K562 (cell line): ENCODE data around the gene GSTM1. TPM values are rescaled to one million over a fixed set of nuclear protein-coding genes. Genes with fewer than 3 reads are reported as not detected.

Experiments used
- ELF4 ChIP-seq: fragments of 450-650 bp; formaldehyde crosslinking; IDR thresholded peaks from 2 replicates; pipeline ENCODE4 v1.4.0; 2022; ENCODE audit warnings: missing genetic modification characterization
- ETS2 ChIP-seq: IDR thresholded peaks from 2 replicates; pipeline ENCODE4 v1.6.1; 2016; ENCODE audit warnings: borderline replicate concordance, missing genetic modification characterization, mild to moderate bottlenecking, moderate library complexity, missing compliant biosample characterization; ENCODE audit not compliant: poor library complexity, severe bottlenecking
- GTF2B ChIP-seq: IDR thresholded peaks from 2 replicates; pipeline ENCODE4 v1.6.1; 2011; ENCODE audit not compliant: insufficient read length; ENCODE audit errors: extremely low read depth
- HLTF ChIP-seq: fragments of 450-650 bp; IDR thresholded peaks from 2 replicates; pipeline ENCODE4 v1.6.1; 2016
- LARP7 ChIP-seq: fragments of 450-650 bp; IDR thresholded peaks from 2 replicates; pipeline ENCODE4 v1.6.1; 2016
- MLLT1 ChIP-seq, 2 experiments: fragments of 450-650 bp; IDR thresholded peaks; 2 replicates each; pipeline ENCODE4 v1.6.1; 2016
- NCOA1 ChIP-seq: fragments of 450-650 bp; IDR thresholded peaks from 2 replicates; pipeline ENCODE4 v1.6.1; 2016; ENCODE audit warnings: low read depth
- NFIX ChIP-seq: fragments of 250-450 bp; sonication (Bioruptor Pico); IDR thresholded peaks from 2 replicates; pipeline ENCODE4 v1.4.0; 2020; ENCODE audit warnings: low read depth, mild to moderate bottlenecking, moderate library complexity
- RHOXF2B ChIP-seq: fragments of 250-450 bp; sonication (Bioruptor Pico); conservative IDR thresholded peaks from 2 replicates; pipeline ENCODE4 v1.5.1; 2021
- SMAD4 ChIP-seq: fragments of 250-450 bp; sonication (Bioruptor Pico); conservative IDR thresholded peaks from 2 replicates; pipeline ENCODE4 v1.8.0; 2021; ENCODE audit warnings: inconsistent platforms, mild to moderate bottlenecking, moderate library complexity
- SMARCA5 ChIP-seq: fragments of 450-650 bp; IDR thresholded peaks from 2 replicates; pipeline ENCODE4 v1.6.1; 2016
- STAT5A ChIP-seq: IDR thresholded peaks from 2 replicates; pipeline ENCODE4 v1.6.1; 2012; ENCODE audit warnings: low read length, inconsistent platforms, borderline replicate concordance
- TEAD4 ChIP-seq, 2 experiments: sonication (generic) in 1 of 2; formaldehyde crosslinking in 1 of 2; IDR thresholded peaks; 2 replicates each; pipeline versions ENCODE4 v1.6.1 to v1.8.0; 2012 to 2022; ENCODE audit warnings: borderline replicate concordance in 1 of 2, inconsistent platforms in 1 of 2, low read length in 1 of 2, mild to moderate bottlenecking in 1 of 2, missing genetic modification reagents in 1 of 2
- THAP12 ChIP-seq: fragments of 250-450 bp; sonication (Bioruptor Pico); IDR thresholded peaks from 2 replicates; pipeline ENCODE4 v1.9.0; 2021; ENCODE audit warnings: mild to moderate bottlenecking, inconsistent platforms
- THRAP3 ChIP-seq: fragments of 450-650 bp; IDR thresholded peaks from 2 replicates; pipeline ENCODE4 v1.6.1; 2016; ENCODE audit warnings: mild to moderate bottlenecking, inconsistent platforms, borderline replicate concordance
- ZBTB5 ChIP-seq: fragments of 450-650 bp; IDR thresholded peaks from 2 replicates; pipeline ENCODE4 v1.6.1; 2017; ENCODE audit warnings: antibody characterized with exemption
- ZNF277 ChIP-seq: fragments of 250-450 bp; sonication (Bioruptor Pico); IDR thresholded peaks from 2 replicates; pipeline ENCODE4 v1.8.0; 2022; ENCODE audit warnings: inconsistent platforms, mild to moderate bottlenecking, moderate library complexity, borderline replicate concordance
- ZNF695 ChIP-seq: fragments of 450-650 bp; formaldehyde crosslinking; IDR thresholded peaks from 2 replicates; pipeline ENCODE4 v1.4.0; 2020; ENCODE audit warnings: mild to moderate bottlenecking, moderate library complexity
- ZNF778 ChIP-seq: fragments of 450-650 bp; formaldehyde crosslinking; IDR thresholded peaks from 2 replicates; pipeline ENCODE4 v1.4.0; 2020; ENCODE audit warnings: mild to moderate bottlenecking, moderate library complexity
- polyA plus RNA-seq, 8 experiments: library from polyadenylated mRNA; depleted of rRNA in 4 of 8; stranded (reverse) in 5 of 8; unstranded in 3 of 8; fragments of >200 nt; fragmentation: Nextera tagmentation in 2 of 8; fragmentation: Illumina TruSeq in 1 of 8; extraction: Ambion mirVana in 2 of 8; extraction: Trizol in 1 of 8; gene quantifications; 2 replicates each; pipeline versions ENCODE4 v1.2.1 to v1.2.3, GENCODE V29; 2011 to 2014; ENCODE audit warnings: inconsistent platforms in 1 of 8, missing spikeins in 1 of 8
- total RNA-seq, 7 experiments: library from RNA; depleted of rRNA in 6 of 7; stranded (reverse); fragments of >200 nt in 6 of 7; fragmentation: Illumina TruSeq in 2 of 7; extraction: Trizol in 2 of 7; gene quantifications; 2 replicates each; pipeline versions ENCODE4 v1.2.1 to v1.2.3, GENCODE V29; 2011 to 2021; ENCODE audit warnings: low replicate concordance in 1 of 7

GSTM1 gene
- total and polyA plus RNA-seq, 9 of the 15 experiments (the other 6 are each of a cell fraction or from before 2014, with no cell fraction given): not detected

- TF ChIP-seq THRAP3 (no peak), NCOA1 (no peak), ETS2 (tag) (no peak), SMARCA5 (no peak), SMAD4 (CRISPR knock-in tag) (0 out of 2 replicates have a peak, but pooled peaks have one; percentile 42), ZNF695 (CRISPR knock-in tag) (no peak), ELF4 (CRISPR knock-in tag) (no peak), NFIX (CRISPR knock-in tag) (no peak), ZBTB5 (no peak), LARP7 (no peak), TEAD4 (IDR thresholded peaks at IDR 0.05; ENCODE audit: low read length) (no peak), TEAD4 (CRISPR knock-in tag; IDR thresholded peaks at IDR 0.05; ENCODE audit: borderline replicate concordance) (no peak), GTF2B (no peak), HLTF (no peak), ZNF778 (CRISPR knock-in tag) (no peak), ZNF277 (CRISPR knock-in tag) (no peak), STAT5A (no peak), RHOXF2B (CRISPR knock-in tag) (no peak), MLLT1 (IDR thresholded peaks at IDR 0.05) (no peak), THAP12 (no peak)
These were observed 30.9 kb downstream of the GSTM1 start (continued) for GRCh38 chr1:109718495-109718894.
